A673 (cell line): ENCODE data around the gene CPLX3.

Experiments
- CTCF ChIP-seq: fragments of 300-800, 200-600 bp; sonication (generic); conservative IDR thresholded peaks from 2 replicates; pipeline ENCODE4 v1.5.1; 2017; ENCODE audit warnings: low read depth, mild to moderate bottlenecking, antibody characterized with exemption, low read length, moderate library complexity, mixed read lengths
- EZH2 ChIP-seq: fragments of 200-600 bp; sonication (generic); IDR thresholded peaks from 2 replicates; pipeline ENCODE4 v1.6.1; 2017; ENCODE audit warnings: borderline replicate concordance, low read depth, mild to moderate bottlenecking, mixed read lengths, antibody characterized with exemption, low read length; ENCODE audit not compliant: poor library complexity, severe bottlenecking

GRCh38 chr15:74801311-74801997, 25.0 kb upstream of the CPLX3 start:
- TF ChIP-seq CTCF (no peak), EZH2 (no peak)
